ENCODE measurements around the gene DCLK2.

DNA sequence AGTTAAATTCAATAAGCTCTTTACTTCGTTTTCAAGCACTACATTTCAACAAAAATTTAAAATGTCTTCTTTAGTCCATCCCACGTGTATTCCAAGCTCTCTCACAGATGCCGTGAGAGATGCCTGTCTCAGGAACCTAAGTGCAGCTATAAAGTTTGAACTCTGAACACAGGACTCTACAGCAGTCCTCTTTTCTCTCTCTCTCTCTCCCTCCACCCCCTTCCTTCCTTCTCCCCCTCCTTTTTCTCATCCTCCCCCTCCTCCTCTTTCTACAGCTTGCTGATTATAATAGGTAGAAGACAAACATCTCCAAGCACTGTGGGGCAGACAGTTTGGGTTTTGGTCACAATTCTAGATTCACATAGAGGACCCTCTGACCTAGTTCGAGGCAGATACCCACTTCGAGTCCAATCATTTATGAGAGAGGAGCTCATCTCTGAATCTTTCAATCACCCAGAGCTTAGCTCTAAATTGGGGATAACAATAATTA is 31.5 kb upstream of the DCLK2 start:
- TF ChIP-seq, protein P1, sequence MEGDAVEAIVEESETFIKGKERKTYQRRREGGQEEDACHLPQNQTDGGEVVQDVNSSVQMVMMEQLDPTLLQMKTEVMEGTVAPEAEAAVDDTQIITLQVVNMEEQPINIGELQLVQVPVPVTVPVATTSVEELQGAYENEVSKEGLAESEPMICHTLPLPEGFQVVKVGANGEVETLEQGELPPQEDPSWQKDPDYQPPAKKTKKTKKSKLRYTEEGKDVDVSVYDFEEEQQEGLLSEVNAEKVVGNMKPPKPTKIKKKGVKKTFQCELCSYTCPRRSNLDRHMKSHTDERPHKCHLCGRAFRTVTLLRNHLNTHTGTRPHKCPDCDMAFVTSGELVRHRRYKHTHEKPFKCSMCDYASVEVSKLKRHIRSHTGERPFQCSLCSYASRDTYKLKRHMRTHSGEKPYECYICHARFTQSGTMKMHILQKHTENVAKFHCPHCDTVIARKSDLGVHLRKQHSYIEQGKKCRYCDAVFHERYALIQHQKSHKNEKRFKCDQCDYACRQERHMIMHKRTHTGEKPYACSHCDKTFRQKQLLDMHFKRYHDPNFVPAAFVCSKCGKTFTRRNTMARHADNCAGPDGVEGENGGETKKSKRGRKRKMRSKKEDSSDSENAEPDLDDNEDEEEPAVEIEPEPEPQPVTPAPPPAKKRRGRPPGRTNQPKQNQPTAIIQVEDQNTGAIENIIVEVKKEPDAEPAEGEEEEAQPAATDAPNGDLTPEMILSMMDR (IDR thresholded peaks at IDR 0.05) = no peak
- TF ChIP-seq POLR2A (IDR thresholded peaks at IDR 0.05) (no peak), POLR2AphosphoS5 (IDR thresholded peaks at IDR 0.05) (no peak), EP300 (IDR thresholded peaks at IDR 0.05) (no peak)

All from upper lobe of left lung (tissue), 4 donors.